H1 (cell line): Measurements from ENCODE around the gene SEMA7A. TPM values are rescaled to one million over a fixed set of nuclear protein-coding genes. Genes with fewer than 3 reads are reported as not detected.

Source experiments
- CTCF ChIA-PET: fragments of 300-600 bp; sonication (Branson Sonifier 250); formaldehyde crosslinking; loops from one replicate; lab custom pipeline; 2021; ENCODE audit not compliant: partially characterized antibody; lab: Charles Lee
- POLR2A ChIA-PET: fragments of 300-600 bp; sonication (Branson Sonifier 250); formaldehyde crosslinking; loops from one replicate; lab custom pipeline; 2021; ENCODE audit warnings: inconsistent platforms; ENCODE audit not compliant: partially characterized antibody; lab: Charles Lee
- DNase-seq, 2 experiments: peaks; one replicate each; pipeline versions ENCODE4 v3.0.0 to v3.0.0-alpha.2; 2010 to 2022; ENCODE audit warnings: low spot score in 2 of 2, low read depth in 1 of 2, mixed read lengths in 1 of 2
- FAIRE-seq: peaks from 2 replicates; lab custom pipeline; 2011; peaks lifted over from hg19 to GRCh38; lab: Jason Lieb, UNC
- H2AFZ ChIP-seq: 2 replicates; pipeline ENCODE4 v1.8.1; 2012; ENCODE audit warnings: low read length, inconsistent platforms
- H2AK5ac ChIP-seq: 2 replicates; pipeline ENCODE4 v1.6.1; 2013; ENCODE audit warnings: low read depth, low read length
- H2BK120ac ChIP-seq: replicated peaks from 2 replicates; pipeline ENCODE3; 2013; ENCODE audit warnings: low read depth, low read length, inconsistent platforms
- H2BK12ac ChIP-seq: 2 replicates; pipeline ENCODE4 v1.6.1; 2013; ENCODE audit warnings: low read depth, low read length
- H2BK15ac ChIP-seq: 2 replicates; pipeline ENCODE4 v1.6.1; 2013; ENCODE audit warnings: low read length
- H2BK20ac ChIP-seq: 2 replicates; pipeline ENCODE4 v1.6.1; 2013; ENCODE audit warnings: low read length
- H2BK5ac ChIP-seq: 2 replicates; pipeline ENCODE4 v1.6.1; 2013; ENCODE audit warnings: low read depth, low read length
- H3K14ac ChIP-seq: 2 replicates; pipeline ENCODE4 v1.6.1; 2013; ENCODE audit warnings: inconsistent platforms; ENCODE audit not compliant: insufficient read length
- H3K18ac ChIP-seq: 2 replicates; pipeline ENCODE4 v1.6.1; 2013; ENCODE audit warnings: low read length; ENCODE audit errors: extremely low read depth
- H3K23ac ChIP-seq: 2 replicates; pipeline ENCODE4 v1.6.1; 2013; ENCODE audit warnings: inconsistent platforms; ENCODE audit not compliant: insufficient read length
- H3K23me2 ChIP-seq: 2 replicates; pipeline ENCODE4 v1.6.1; 2013; ENCODE audit warnings: low read depth, low read length
- H3K27ac ChIP-seq: 2 replicates; pipeline ENCODE4 v1.6.1; 2011; ENCODE audit warnings: low read depth, low read length, inconsistent platforms
- H3K27me3 ChIP-seq, 4 experiments: replicated peaks in 1 of 4; 1 replicate in 1 of 4; 2 replicates in 3 of 4; pipeline versions ENCODE4 v1.6.1 to v1.8.1; 2011 to 2013; ENCODE audit warnings: low read length in 3 of 4, mild to moderate bottlenecking in 3 of 4, inconsistent platforms in 2 of 4, mixed read lengths in 2 of 4, moderate library complexity in 1 of 4; ENCODE audit not compliant: control insufficient read depth in 3 of 4, insufficient read depth in 3 of 4; ENCODE audit errors: extremely low read depth in 1 of 4
- H3K36me3 ChIP-seq, 4 experiments: 2 replicates each; pipeline versions ENCODE4 v1.6.1 to v1.8.1; 2011 to 2013; ENCODE audit warnings: mild to moderate bottlenecking in 4 of 4, low read length in 3 of 4, moderate library complexity in 2 of 4, control low read depth in 1 of 4, inconsistent platforms in 1 of 4; ENCODE audit not compliant: insufficient read depth in 4 of 4, control insufficient read depth in 2 of 4
- H3K4ac ChIP-seq: replicated peaks from 2 replicates; pipeline ENCODE3; 2013; ENCODE audit warnings: low read length, low read depth, mixed read lengths, inconsistent platforms; ENCODE audit not compliant: insufficient read length
- H3K4me1 ChIP-seq, 4 experiments: replicated peaks in 1 of 4; 1 replicate in 1 of 4; 2 replicates in 3 of 4; pipeline versions ENCODE4 v1.6.1 to v1.8.1; 2011 to 2013; ENCODE audit warnings: low read length in 3 of 4, inconsistent platforms in 2 of 4, mixed read lengths in 1 of 4; ENCODE audit not compliant: insufficient read depth in 4 of 4, control insufficient read depth in 3 of 4
- H3K4me2 ChIP-seq, 2 experiments: 2 replicates each; pipeline versions ENCODE4 v1.6.1 to v1.8.1; 2011 to 2013; ENCODE audit warnings: low read depth in 2 of 2, low read length in 2 of 2, control low read depth in 1 of 2, inconsistent platforms in 1 of 2, mild to moderate bottlenecking in 1 of 2; ENCODE audit not compliant: insufficient read depth in 1 of 2
- H3K4me3 ChIP-seq, 4 experiments: fragments of 200-600, 300-600 bp in 1 of 4; sonication (generic), shearing (Covaris generic), sonication (Bioruptor Twin) in 1 of 4; 2 replicates each; pipeline versions ENCODE4 v1.5.1 to v1.8.1; 2011 to 2016; ENCODE audit warnings: low read length in 4 of 4, low read depth in 3 of 4, control low read depth in 2 of 4, inconsistent platforms in 2 of 4, mild to moderate bottlenecking in 2 of 4, mixed read lengths in 1 of 4, moderate library complexity in 1 of 4; ENCODE audit not compliant: insufficient read depth in 2 of 4; ENCODE audit errors: extremely low read depth in 1 of 4
- H3K56ac ChIP-seq: replicated peaks from 2 replicates; pipeline ENCODE3; 2013; ENCODE audit warnings: low read depth, mild to moderate bottlenecking, mixed read lengths, low read length, inconsistent platforms; ENCODE audit not compliant: insufficient read length
- H3K79me1 ChIP-seq: 2 replicates; pipeline ENCODE4 v1.6.1; 2013; ENCODE audit warnings: low read depth, low read length, control low read depth
- H3K79me2 ChIP-seq, 2 experiments: 2 replicates each; pipeline versions ENCODE4 v1.6.1 to v1.8.1; 2012 to 2013; ENCODE audit warnings: low read length in 2 of 2, mild to moderate bottlenecking in 2 of 2, inconsistent platforms in 1 of 2; ENCODE audit not compliant: insufficient read depth in 2 of 2, control insufficient read depth in 1 of 2
- H3K9ac ChIP-seq, 4 experiments: replicated peaks in 1 of 4; 1 replicate in 1 of 4; 2 replicates in 3 of 4; pipeline versions ENCODE4 v1.6.1 to v1.8.1; 2011 to 2013; ENCODE audit warnings: low read depth in 3 of 4, low read length in 3 of 4, control low read depth in 2 of 4, mild to moderate bottlenecking in 2 of 4, moderate library complexity in 2 of 4, inconsistent platforms in 1 of 4; ENCODE audit errors: extremely low read depth in 1 of 4
- H3K9me3 ChIP-seq, 2 experiments: 2 replicates each; pipeline versions ENCODE4 v1.6.1 to v1.8.1; 2012 to 2013; ENCODE audit warnings: mild to moderate bottlenecking in 2 of 2, moderate library complexity in 2 of 2, control low read depth in 1 of 2, inconsistent platforms in 1 of 2, low read depth in 1 of 2, low read length in 1 of 2, mixed read lengths in 1 of 2; ENCODE audit not compliant: insufficient read depth in 2 of 2
- H4K20me1 ChIP-seq, 2 experiments: replicated peaks in 1 of 2; 2 replicates each; pipeline versions ENCODE3 to v1.8.1; 2011 to 2013; ENCODE audit warnings: inconsistent platforms in 2 of 2, low read length in 2 of 2, mild to moderate bottlenecking in 1 of 2; ENCODE audit not compliant: insufficient read depth in 2 of 2, control insufficient read depth in 1 of 2
- H4K5ac ChIP-seq: 2 replicates; pipeline ENCODE4 v1.6.1; 2013; ENCODE audit warnings: low read length, low read depth, mixed read lengths, inconsistent platforms; ENCODE audit not compliant: insufficient read length
- H4K8ac ChIP-seq: 2 replicates; pipeline ENCODE4 v1.8.0; 2013; ENCODE audit warnings: mild to moderate bottlenecking, moderate library complexity, low read length, inconsistent platforms; ENCODE audit not compliant: insufficient read depth; ENCODE audit errors: extremely low read depth
- H4K91ac ChIP-seq: replicated peaks from 2 replicates; pipeline ENCODE3; 2013; ENCODE audit warnings: low read length, mixed read lengths, inconsistent platforms; ENCODE audit not compliant: insufficient read length
- CHD1 ChIP-seq: IDR thresholded peaks from 2 replicates; pipeline ENCODE4 v1.6.1; 2012; ENCODE audit warnings: low read depth, low read length, improper control_type of control experiment
- EGR1 ChIP-seq: IDR thresholded peaks from 2 replicates; pipeline ENCODE4 v1.6.1; 2011; ENCODE audit warnings: low read depth, low read length, borderline replicate concordance
- GTF2F1 ChIP-seq: IDR thresholded peaks from 2 replicates; pipeline ENCODE4 v1.6.1; 2012; ENCODE audit warnings: low read depth, low read length, improper control_type of control experiment, borderline replicate concordance
- KDM5A ChIP-seq: fragments of 200-600 bp; IDR thresholded peaks from 2 replicates; pipeline ENCODE4 v1.7.1; 2012; ENCODE audit warnings: mild to moderate bottlenecking, low read length, inconsistent platforms, mixed read lengths
- RXRA ChIP-seq: IDR thresholded peaks from 2 replicates; pipeline ENCODE4 v1.6.1; 2011; ENCODE audit warnings: low read depth, mild to moderate bottlenecking, low read length, moderate library complexity; ENCODE audit not compliant: insufficient read depth
- SAP30 ChIP-seq: fragments of 300-600 bp; sonication (generic); IDR thresholded peaks from 2 replicates; pipeline ENCODE4 v1.7.1; 2012; ENCODE audit warnings: low read length, moderate library complexity, mild to moderate bottlenecking, inconsistent platforms; ENCODE audit not compliant: insufficient read depth, insufficient replicate concordance
- SRF ChIP-seq: IDR thresholded peaks from 2 replicates; pipeline ENCODE4 v1.6.1; 2011; ENCODE audit warnings: mild to moderate bottlenecking, low read depth, low read length, moderate library complexity
- TAF1 ChIP-seq: IDR thresholded peaks from 2 replicates; pipeline ENCODE4 v1.6.1; 2011; ENCODE audit warnings: mild to moderate bottlenecking, low read depth, low read length
- TAF7 ChIP-seq: optimal IDR thresholded peaks from 2 replicates; pipeline ENCODE3; 2011; ENCODE audit warnings: low read depth, mild to moderate bottlenecking, inconsistent platforms, low read length, moderate library complexity, borderline replicate concordance
- USF2 ChIP-seq: IDR thresholded peaks from 2 replicates; pipeline ENCODE4 v1.6.1; 2011; ENCODE audit warnings: low read length, improper control_type of control experiment
- WGBS, 2 experiments: shearing (Covaris generic) in 1 of 2; methylation state at CpG; one replicate each; pipeline versions ENCODE4 v1.1.6 to v1.1.7; 2013 to 2015; ENCODE audit warnings: low lambda C conversion rate in 2 of 2, mixed read lengths in 2 of 2, inconsistent platforms in 1 of 2, low coverage in 1 of 2, missing lambda C conversion rate in 1 of 2; ENCODE audit not compliant: insufficient replicate concordance in 2 of 2, insufficient coverage in 1 of 2, insufficient read length in 1 of 2; ENCODE audit errors: extremely low coverage in 1 of 2, missing lambda C conversion rate in 1 of 2; 5-methylcytosine and 5-hydroxymethylcytosine counted together
- polyA plus RNA-seq, 7 experiments: library from polyadenylated mRNA; depleted of rRNA in 3 of 7; stranded (reverse) in 5 of 7; unstranded in 2 of 7; fragments of >200 nt in 5 of 7; fragments of 200-250 nt in 2 of 7; gene quantifications; 1 replicate in 5 of 7; 2 replicates in 1 of 7; 4 replicates in 1 of 7; pipeline versions ENCODE4 v1.2.1 to v1.2.3, GENCODE V29; 2011 to 2013; ENCODE audit warnings: missing spikeins in 2 of 7, mixed read lengths in 2 of 7
- total RNA-seq: library from RNA; stranded (reverse); fragmentation: NEBNext Ultra II Directional; extraction: Animal tissue kit (Norgen Biotek cat#: 25700); gene quantifications from 2 replicates; pipeline ENCODE4 v1.2.1, GENCODE V29; 2021

Gene SEMA7A
- total and polyA plus RNA-seq, 2 of the 8 experiments (the other 6 are each of a cell fraction or from before 2014, with no cell fraction given), result 10.7 to 15.0 TPM

DNA sequence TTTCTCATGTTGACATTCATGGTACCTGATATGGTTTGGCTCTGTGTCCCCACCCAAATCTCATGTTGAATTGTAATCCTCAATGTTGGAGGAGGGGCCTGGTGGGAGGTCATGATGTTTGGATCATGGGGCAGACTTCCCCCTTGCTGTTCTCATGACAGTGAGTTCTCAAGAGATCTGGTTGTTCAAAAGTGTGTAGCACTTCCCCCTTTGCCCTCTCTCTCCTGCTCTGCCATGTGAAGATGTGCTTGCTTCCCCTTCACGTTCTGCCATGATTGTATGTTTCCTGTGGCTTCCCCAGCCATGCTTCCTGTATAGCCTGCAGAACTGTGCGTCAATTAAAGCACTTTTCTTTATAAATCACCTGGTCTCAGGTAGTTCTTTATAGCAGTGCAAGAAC lies 30.5 kb upstream of the SEMA7A start:
- Histone ChIP-seq H2AFZ (no peak overlapping the region), H2AK5ac (no peak overlapping the region), H3K27me3 (no peaks in the 10 kb centered on the region), H3K4ac (no peak overlapping the region), H3K9me3 (no peaks in the 10 kb centered on the region; a peak in 1 of 4 replicates), H3K23ac (no peak overlapping the region), H3K56ac (no peak overlapping the region), H2BK15ac (no peak overlapping the region), H2BK20ac (no peak overlapping the region), H3K4me1 (no peaks in the 10 kb centered on the region; a peak in 1 of 7 replicates), H4K8ac (no peak overlapping the region), H2BK5ac (no peak overlapping the region), H3K23me2 (peaks cover 13% of the 10 kb centered on the region), H3K18ac (no peak overlapping the region), H4K91ac (no peak overlapping the region), H3K79me2 (peaks cover 0 to 15% of the 10 kb centered on the region in 2 experiments; a peak in 2 of 4 replicates), H3K9ac (no peak overlapping the region), H3K27ac (no peak overlapping the region), H2BK12ac (no peak overlapping the region), H3K4me2 (no peak overlapping the region), H4K20me1 (no peaks in the 10 kb centered on the region), H3K14ac (no peak overlapping the region), H3K36me3 (peaks cover 0 to 5% (median 2%) of the 10 kb centered on the region in 4 experiments; a peak in 4 of 8 replicates), H2BK120ac (no peak overlapping the region), H3K79me1 (no peaks in the 10 kb centered on the region; the same call in 1 of the 2 replicates), H4K5ac (no peak overlapping the region), H3K4me3 (no peak overlapping the region)
- CTCF ChIA-PET, result no interaction called here
- TF ChIP-seq TAF7 (no peak), GTF2F1 (no peak), SAP30 (no peak), KDM5A (no peak), SRF (no peak), TAF1 (no peak), RXRA (no peak), USF2 (no peak), CHD1 (no peak), EGR1 (no peak)
- FAIRE-seq, result no peak
- DNase-seq, result no peak
- POLR2A ChIA-PET, result no interaction called here
- 97% methylated on average over 2 of the region's 2 CpGs; no CpG with 5 or more reads in 1 of the 2 experiments for WGBS, 2 experiments
